Spleen (tissue), 11 donors: ENCODE data around the gene BAG5. TPM values are rescaled to one million over a fixed set of nuclear protein-coding genes. Genes with fewer than 3 reads are reported as not detected.

Experiments
- DNase-seq: peaks from one replicate; pipeline ENCODE4 v3.0.0-alpha.2; 2020
- H3K27ac ChIP-seq, 8 donors: fragments of 200-600 bp; sonication (generic) in 7 of 8; 1 replicate in 4 of 8; 2 replicates in 4 of 8; pipeline versions ENCODE4 v1.5.0 to v1.8.0; 2016 to 2021; ENCODE audit warnings: inconsistent platforms in 4 of 8, mild to moderate bottlenecking in 4 of 8, moderate library complexity in 1 of 8
- H3K27me3 ChIP-seq, 7 donors: fragments of 200-600 bp; sonication (generic) in 6 of 7; replicated peaks in 1 of 7; 1 replicate in 4 of 7; 2 replicates in 3 of 7; pipeline versions ENCODE4 v1.5.0 to v1.8.0; 2016 to 2021; ENCODE audit warnings: inconsistent platforms in 3 of 7, mild to moderate bottlenecking in 1 of 7
- H3K36me3 ChIP-seq, 6 donors: fragments of 200-600 bp; sonication (generic) in 5 of 6; 1 replicate in 4 of 6; 2 replicates in 2 of 6; pipeline versions ENCODE4 v1.5.0 to v1.8.0; 2016 to 2021; ENCODE audit warnings: inconsistent platforms in 2 of 6
- H3K4me1 ChIP-seq, 6 donors: fragments of 200-600 bp; sonication (generic) in 5 of 6; 1 replicate in 3 of 6; 2 replicates in 3 of 6; pipeline versions ENCODE4 v1.5.0 to v1.8.0; 2016 to 2021; ENCODE audit warnings: inconsistent platforms in 3 of 6
- H3K4me3 ChIP-seq, 8 donors: fragments of 200-600 bp; sonication (generic) in 7 of 8; 1 replicate in 4 of 8; 2 replicates in 4 of 8; pipeline versions ENCODE4 v1.5.0 to v1.8.0; 2016 to 2021; ENCODE audit warnings: inconsistent platforms in 4 of 8, mild to moderate bottlenecking in 4 of 8, moderate library complexity in 2 of 8
- H3K9me3 ChIP-seq, 8 donors: fragments of 200-600 bp; sonication (generic) in 7 of 8; 1 replicate in 4 of 8; 2 replicates in 4 of 8; pipeline versions ENCODE4 v1.5.0 to v1.8.0; 2016 to 2021; ENCODE audit warnings: inconsistent platforms in 4 of 8
- CTCF ChIP-seq, 11 experiments: fragments of 200-600 bp in 7 of 11; fragments of 450-650 bp in 4 of 11; sonication (generic) in 4 of 11; IDR thresholded peaks in 8 of 11; conservative IDR thresholded peaks in 3 of 11; 1 replicate in 7 of 11; 2 replicates in 4 of 11; pipeline versions ENCODE4 v1.4.0 to v1.8.0; 2016 to 2021; ENCODE audit warnings: antibody characterized with exemption in 11 of 11, inconsistent platforms in 4 of 11, mild to moderate bottlenecking in 1 of 11
- POLR2A ChIP-seq, 3 donors: fragments of 450-650 bp; IDR thresholded peaks; one replicate each; pipeline ENCODE4 v1.5.1; 2017; ENCODE audit warnings: antibody characterized with exemption in 3 of 3, mild to moderate bottlenecking in 1 of 3
- POLR2AphosphoS5 ChIP-seq, 3 donors: sonication (generic); formaldehyde crosslinking; IDR thresholded peaks; one replicate each; pipeline ENCODE4 v1.5.1; 2017; ENCODE audit warnings: antibody characterized with exemption in 3 of 3
- WGBS, 5 donors: extraction: QIAGEN DNeasy Blood & Tissue Kit in 3 of 5; methylation state at CpG; one replicate each; pipeline versions ENCODE4 v1.1.5 to v1.1.7; 2013 to 2018; 5-methylcytosine and 5-hydroxymethylcytosine counted together
- intact Hi-C: fragments of 100-400 bp; cut with DNase I; formaldehyde crosslinking; loops from one replicate; pipeline ENCODE4 v1.15.0; 2023; ENCODE audit warnings: low total_unique reads
- polyA plus RNA-seq, 3 donors: library from polyadenylated mRNA; stranded (reverse); fragments of 200-250 nt; gene quantifications; one replicate each; pipeline ENCODE4 v1.2.1, GENCODE V29; 2013
- total RNA-seq, 7 donors: library from RNA; depleted of rRNA in 3 of 7; stranded (reverse); fragments of >200 nt in 3 of 7; fragmentation: NEBNext Ultra II Directional in 4 of 7; extraction: Animal tissue kit (Norgen Biotek cat#: 25700) in 4 of 7; gene quantifications; one replicate each; pipeline versions ENCODE4 v1.1.0 to v1.2.1, GENCODE V29; 2016 to 2021
- donor health status: healthy with polysubstance abuse.
- donor health status: DM: no; HTN: no; CAD: no; lungs with moderate emphysema.
- donor health status: DM: no; HTN: no; CAD: no.
- donor health status: Bipolar disorder and iron deficiency.
- donor health status: healthy.
- donor health status: DM: no; HTN: no; CAD: no.
- donor health status: DM: yes; HTN: yes; CAD: no.

BAG5 gene
- total and polyA plus RNA-seq, 10 donors: 9.3 to 42.5 (median 29.9) TPM

GRCh38 chr14:103529383-103530365 lies 32.8 kb downstream of the BAG5 start:
- no peaks in the 10 kb centered on the region for H3K9me3 ChIP-seq
- peaks cover 21 to 76% (median 52%) of the 10 kb centered on the region in 6 donors for H3K4me1 ChIP-seq
- peak; percentile 81 for DNase-seq
- TF ChIP-seq POLR2AphosphoS5 (IDR thresholded peaks at IDR 0.05) (no peak), POLR2A (IDR thresholded peaks at IDR 0.05) (no peak), CTCF (IDR thresholded peaks at IDR 0.05 in 8 of 11, conservative IDR thresholded peaks at IDR 0.05 in 3 of 11) (no peak)
- H3K36me3 ChIP-seq: peaks cover 0 to 45% (median 15%) of the 10 kb centered on the region in 6 donors
- H3K27me3 ChIP-seq: no peaks in the 10 kb centered on the region
- intact Hi-C loops: no loop called here
- H3K27ac ChIP-seq: peak overlapping the region; percentile 63 to 89 (median 86)
- 51 to 67% (median 53%) methylated on average over 25 to 42 of the region's 42 CpGs for WGBS, 5 donors
- H3K4me3 ChIP-seq: peak overlapping the region; percentile 79 to 100 (median 98)

- Histone ChIP-seq H3K36me3 (peaks cover 0 to 36% (median 8%) of the 10 kb centered on the region in 6 donors), H3K9me3 (no peaks in the 10 kb centered on the region), H3K4me3 (peak within 1 kb of the TSS; percentile 79 to 100 (median 98)), H3K27ac (peak within 1 kb of the TSS; percentile 63 to 89 (median 86)), H3K4me1 (peaks cover 21 to 76% (median 52%) of the 10 kb centered on the region in 6 donors), H3K27me3 (peaks cover 0 to 5% (median 0%) of the 10 kb centered on the region in 7 donors)
- TF ChIP-seq CTCF (IDR thresholded peaks at IDR 0.05 in 8 of 11, conservative IDR thresholded peaks at IDR 0.05 in 3 of 11) (peak in 1 of 11 experiments; percentile 37), POLR2A (IDR thresholded peaks at IDR 0.05) (no peak), POLR2AphosphoS5 (IDR thresholded peaks at IDR 0.05) (peak; percentile 72 to 86 (median 81))
- intact Hi-C loops: no loop called here
- whole genome bisulfite sequencing, 5 donors: 3 to 5% (median 4%) methylated on average over 25 to 69 of the region's 70 CpGs
- DNase-seq: peak; percentile 93
Observed at GRCh38 chr14:103528587-103529382, 33.7 kb downstream of the BAG5 start, which contains the start of gene TRMT61A. Gene TRMT61A, plus strand, starts transcription at chr14:103529196. Its CDS starts 783 bp downstream, at chr14:103529979.

- Histone ChIP-seq H3K27me3 (peaks cover 0 to 12% (median 2%) of the 10 kb centered on the region in 7 donors), H3K27ac (peak overlapping the region; percentile 63 to 89 (median 86)), H3K36me3 (peaks cover 0 to 30% (median 5%) of the 10 kb centered on the region in 6 donors), H3K4me1 (peaks cover 23 to 77% (median 55%) of the 10 kb centered on the region in 6 donors), H3K4me3 (peak overlapping the region; percentile 79 to 100 (median 98)), H3K9me3 (no peaks in the 10 kb centered on the region)
- no peak for DNase-seq
- intact Hi-C loops: no loop called here
- 53 to 71% (median 59%) methylated on average over 9 to 10 of the region's 10 CpGs for WGBS, 5 donors
- TF ChIP-seq CTCF (IDR thresholded peaks at IDR 0.05 in 8 of 11, conservative IDR thresholded peaks at IDR 0.05 in 3 of 11) (no peak), POLR2AphosphoS5 (IDR thresholded peaks at IDR 0.05) (no peak), POLR2A (IDR thresholded peaks at IDR 0.05) (no peak)
Observed at GRCh38 chr14:103528146-103528586, 34.3 kb downstream of the BAG5 start.
